ENCODE data around the gene AHDC1. TPM values are rescaled to one million over a fixed set of nuclear protein-coding genes. Genes with fewer than 3 reads are reported as not detected.

Gene AHDC1
- polyA plus RNA-seq, 3 donors: 0.16 to 3.3 (median 0.30) TPM

GRCh38 chr1:27570784-27571183 lies 33.2 kb downstream of the AHDC1 start:
- Mint-ChIP-seq H3K36me3 (peaks cover 0 to 9% of the 10 kb centered on the region in 2 donors), H3K27ac (no peak overlapping the region), H3K4me3 (no peak overlapping the region), H3K4me1 (peaks cover 38% of the 10 kb centered on the region), H3K9me3 (peaks cover 0 to 1% (median 0%) of the 10 kb centered on the region in 7 donors), H3K27me3 (ENCODE audit: low read depth in 3 of 3) (peaks cover 14 to 34% (median 18%) of the 10 kb centered on the region in 3 donors)
- no peak overlapping the region for H3K4me3 ChIP-seq (replicated peaks in 1 of 3; ENCODE audit: low read depth in 2 of 3, low read length in 3 of 3)
- H2AFZ ChIP-seq (ENCODE audit: insufficient read depth, low read depth, low read length, poor library complexity, severe bottlenecking): no peak overlapping the region
- intact Hi-C loops (cut with micrococcal nuclease): no loop called here
- TF ChIP-seq CTCF (IDR thresholded peaks at IDR 0.05): no peak
- H3K9me3 ChIP-seq (replicated peaks in 1 of 2; ENCODE audit: control insufficient read depth in 1 of 2, insufficient read depth in 1 of 2, low read length in 2 of 2): no peaks in the 10 kb centered on the region
- no peaks in the 10 kb centered on the region for H3K79me2 ChIP-seq (ENCODE audit: insufficient read depth, low read length)
- no CpG with 5 or more reads among the region's 3 CpGs for WGBS (ENCODE audit: insufficient coverage)
- H3K27ac ChIP-seq (ENCODE audit: low read depth in 1 of 2, low read length in 2 of 2): no peak overlapping the region
- peaks cover 79% of the 10 kb centered on the region for H4K20me1 ChIP-seq (ENCODE audit: insufficient read depth, low read length)
- H3K27me3 ChIP-seq (ENCODE audit: control insufficient read depth in 2 of 2, insufficient read depth in 2 of 2, low read length in 2 of 2): peaks cover 0 to 14% of the 10 kb centered on the region in 2 donors
- no peak overlapping the region for H3K4me2 ChIP-seq (replicated peaks; ENCODE audit: extremely low read depth, low read length, poor library complexity, severe bottlenecking)
- H3K36me3 ChIP-seq (replicated peaks in 1 of 2; ENCODE audit: control insufficient read depth in 1 of 2, insufficient read depth in 2 of 2, low read length in 2 of 2): no peaks in the 10 kb centered on the region
- no peak for DNase-seq
- peaks cover 12 to 25% of the 10 kb centered on the region in 2 donors for H3K4me1 ChIP-seq (ENCODE audit: control insufficient read depth in 1 of 2, insufficient read depth in 2 of 2, low read length in 2 of 2)
- no peak overlapping the region for H3K9ac ChIP-seq (ENCODE audit: insufficient read depth, low read length, poor library complexity, severe bottlenecking)

GRCh38 chr1:27570356-27570755 lies 33.6 kb downstream of the AHDC1 start:
- H3K27me3 Mint-ChIP-seq (ENCODE audit: low read depth in 3 of 3): peaks cover 14 to 33% (median 18%) of the 10 kb centered on the region in 3 donors
- peaks cover 0 to 9% of the 10 kb centered on the region in 2 donors for H3K36me3 Mint-ChIP-seq
- WGBS (ENCODE audit: insufficient coverage): 100% methylated on average over 2 of the region's 2 CpGs
- no peak for TF ChIP-seq CTCF (IDR thresholded peaks at IDR 0.05)
- H3K9me3 Mint-ChIP-seq: peaks cover 0 to 1% (median 0%) of the 10 kb centered on the region in 7 donors
- Histone ChIP-seq H3K79me2 (ENCODE audit: insufficient read depth, low read length) (no peaks in the 10 kb centered on the region), H4K20me1 (ENCODE audit: insufficient read depth, low read length) (peaks cover 79% of the 10 kb centered on the region), H3K4me3 (replicated peaks in 1 of 3; ENCODE audit: low read depth in 2 of 3, low read length in 3 of 3) (no peak overlapping the region), H2AFZ (ENCODE audit: insufficient read depth, low read depth, low read length, poor library complexity, severe bottlenecking) (no peak overlapping the region), H3K4me2 (replicated peaks; ENCODE audit: extremely low read depth, low read length, poor library complexity, severe bottlenecking) (no peak overlapping the region), H3K27ac (ENCODE audit: low read depth in 1 of 2, low read length in 2 of 2) (no peak overlapping the region), H3K4me1 (ENCODE audit: control insufficient read depth in 1 of 2, insufficient read depth in 2 of 2, low read length in 2 of 2) (peaks cover 14 to 23% of the 10 kb centered on the region in 2 donors), H3K9ac (ENCODE audit: insufficient read depth, low read length, poor library complexity, severe bottlenecking) (no peak overlapping the region), H3K9me3 (replicated peaks in 1 of 2; ENCODE audit: control insufficient read depth in 1 of 2, insufficient read depth in 1 of 2, low read length in 2 of 2) (no peaks in the 10 kb centered on the region), H3K27me3 (ENCODE audit: control insufficient read depth in 2 of 2, insufficient read depth in 2 of 2, low read length in 2 of 2) (peaks cover 0 to 13% of the 10 kb centered on the region in 2 donors), H3K36me3 (replicated peaks in 1 of 2; ENCODE audit: control insufficient read depth in 1 of 2, insufficient read depth in 2 of 2, low read length in 2 of 2) (no peaks in the 10 kb centered on the region)
- H3K4me1 Mint-ChIP-seq: peaks cover 42% of the 10 kb centered on the region
- intact Hi-C loops (cut with micrococcal nuclease): no loop called here
- H3K4me3 Mint-ChIP-seq: no peak overlapping the region
- no peak overlapping the region for H3K27ac Mint-ChIP-seq
- no peak for DNase-seq

All from CD14-positive monocyte (primary cell).